HepG2 (cell line): ENCODE measurements around the gene SLC29A1. TPM values are rescaled to one million over a fixed set of nuclear protein-coding genes. Genes with fewer than 3 reads are reported as not detected.

Experiments
- IKZF4 ChIP-seq: sonication (generic); formaldehyde crosslinking; IDR thresholded peaks from 2 replicates; pipeline ENCODE4 v1.5.1; 2020; ENCODE audit warnings: borderline replicate concordance, mild to moderate bottlenecking, low read depth, missing genetic modification reagents; ENCODE audit errors: not compliant biosample characterization
- POLR2AphosphoS2 ChIP-seq: IDR thresholded peaks from 2 replicates; pipeline ENCODE4 v1.6.1; 2011; ENCODE audit warnings: low read depth, low read length, improper control_type of control experiment
- ZHX1 ChIP-seq: sonication (generic); formaldehyde crosslinking; IDR thresholded peaks from 2 replicates; pipeline ENCODE4 v1.8.1; 2022; ENCODE audit warnings: low read depth, mild to moderate bottlenecking, missing genetic modification reagents
- ZNF318 ChIP-seq: sonication (generic); formaldehyde crosslinking; IDR thresholded peaks from 2 replicates; pipeline ENCODE4 v1.4.0; 2020; ENCODE audit warnings: mild to moderate bottlenecking, missing genetic modification reagents
- ZNF883 ChIP-seq: sonication (generic); formaldehyde crosslinking; IDR thresholded peaks from 2 replicates; pipeline ENCODE4 v1.5.1; 2020; ENCODE audit warnings: mild to moderate bottlenecking, missing genetic modification reagents; ENCODE audit errors: not compliant biosample characterization
- polyA plus RNA-seq, 8 experiments: library from polyadenylated mRNA; depleted of rRNA in 3 of 8; stranded (reverse) in 7 of 8; unstranded in 1 of 8; fragments of >200 nt; fragmentation: Illumina TruSeq in 4 of 8; extraction: Trizol in 4 of 8; gene quantifications; 2 replicates each; pipeline versions ENCODE4 v1.2.1 to v1.2.3, GENCODE V29; 2011 to 2016; ENCODE audit warnings: low read depth in 4 of 8, missing spikeins in 1 of 8, mixed read lengths in 1 of 8; ENCODE audit not compliant: insufficient read depth in 1 of 8
- total RNA-seq, 5 experiments: library from RNA; depleted of rRNA; stranded (reverse); fragments of >200 nt; fragmentation: Illumina TruSeq; extraction: Trizol; gene quantifications; 2 replicates each; pipeline ENCODE4 v1.2.3, GENCODE V29; 2016; ENCODE audit warnings: low read depth in 1 of 5
- TF ChIP-seq, protein P1 (sequence below): sonication (generic); formaldehyde crosslinking; IDR thresholded peaks from 2 replicates; pipeline ENCODE4 v1.4.0; 2020; ENCODE audit warnings: missing genetic modification reagents

SLC29A1 gene
- total and polyA plus RNA-seq, 2 of the 13 experiments (the other 11 are each of a cell fraction or from before 2014, with no cell fraction given): 43.2 to 106 TPM

DNA sequence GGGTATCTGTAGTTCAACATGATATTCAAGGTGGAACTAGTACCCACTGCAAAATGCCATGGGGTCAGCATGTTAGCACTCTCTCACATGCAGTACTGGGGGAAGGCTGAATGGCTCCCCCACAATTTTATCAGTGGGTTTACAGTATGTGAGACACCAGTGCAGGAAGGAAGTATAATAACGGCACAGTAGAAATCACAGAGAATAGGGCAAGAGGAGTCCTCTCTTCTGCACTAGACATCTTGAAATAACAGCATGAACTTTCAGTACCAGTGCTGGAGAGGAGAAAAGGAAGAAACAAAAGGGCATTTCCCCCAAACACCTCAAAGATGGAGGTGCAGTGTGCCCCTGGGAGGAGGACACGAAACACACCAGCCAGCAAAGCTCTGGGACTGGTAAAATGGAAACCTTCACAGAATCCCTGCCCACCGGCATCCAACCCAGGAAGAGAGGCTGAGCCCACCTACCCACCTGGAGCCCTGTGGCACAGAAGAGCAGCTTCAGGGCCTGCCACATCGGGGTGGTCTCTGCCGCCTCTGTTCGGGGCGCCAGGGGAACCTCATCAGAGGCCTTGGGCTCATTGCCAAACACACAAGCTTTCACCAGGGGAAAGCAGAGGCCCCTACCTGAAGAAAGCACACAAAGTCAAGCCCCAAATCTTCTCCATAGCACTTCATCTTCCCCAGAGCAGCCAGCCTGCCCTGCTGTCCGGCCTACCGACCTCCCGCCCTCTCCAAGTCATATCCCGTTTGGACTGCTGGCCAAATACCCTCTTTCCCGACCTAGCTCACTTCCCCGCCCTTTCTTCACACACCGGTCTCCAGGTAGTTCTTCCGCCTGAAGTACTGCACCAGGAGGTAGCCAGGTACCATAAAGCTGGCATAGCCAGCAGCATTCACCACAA is 32.7 kb downstream of the SLC29A1 start (continued):
- TF ChIP-seq, protein P1, sequence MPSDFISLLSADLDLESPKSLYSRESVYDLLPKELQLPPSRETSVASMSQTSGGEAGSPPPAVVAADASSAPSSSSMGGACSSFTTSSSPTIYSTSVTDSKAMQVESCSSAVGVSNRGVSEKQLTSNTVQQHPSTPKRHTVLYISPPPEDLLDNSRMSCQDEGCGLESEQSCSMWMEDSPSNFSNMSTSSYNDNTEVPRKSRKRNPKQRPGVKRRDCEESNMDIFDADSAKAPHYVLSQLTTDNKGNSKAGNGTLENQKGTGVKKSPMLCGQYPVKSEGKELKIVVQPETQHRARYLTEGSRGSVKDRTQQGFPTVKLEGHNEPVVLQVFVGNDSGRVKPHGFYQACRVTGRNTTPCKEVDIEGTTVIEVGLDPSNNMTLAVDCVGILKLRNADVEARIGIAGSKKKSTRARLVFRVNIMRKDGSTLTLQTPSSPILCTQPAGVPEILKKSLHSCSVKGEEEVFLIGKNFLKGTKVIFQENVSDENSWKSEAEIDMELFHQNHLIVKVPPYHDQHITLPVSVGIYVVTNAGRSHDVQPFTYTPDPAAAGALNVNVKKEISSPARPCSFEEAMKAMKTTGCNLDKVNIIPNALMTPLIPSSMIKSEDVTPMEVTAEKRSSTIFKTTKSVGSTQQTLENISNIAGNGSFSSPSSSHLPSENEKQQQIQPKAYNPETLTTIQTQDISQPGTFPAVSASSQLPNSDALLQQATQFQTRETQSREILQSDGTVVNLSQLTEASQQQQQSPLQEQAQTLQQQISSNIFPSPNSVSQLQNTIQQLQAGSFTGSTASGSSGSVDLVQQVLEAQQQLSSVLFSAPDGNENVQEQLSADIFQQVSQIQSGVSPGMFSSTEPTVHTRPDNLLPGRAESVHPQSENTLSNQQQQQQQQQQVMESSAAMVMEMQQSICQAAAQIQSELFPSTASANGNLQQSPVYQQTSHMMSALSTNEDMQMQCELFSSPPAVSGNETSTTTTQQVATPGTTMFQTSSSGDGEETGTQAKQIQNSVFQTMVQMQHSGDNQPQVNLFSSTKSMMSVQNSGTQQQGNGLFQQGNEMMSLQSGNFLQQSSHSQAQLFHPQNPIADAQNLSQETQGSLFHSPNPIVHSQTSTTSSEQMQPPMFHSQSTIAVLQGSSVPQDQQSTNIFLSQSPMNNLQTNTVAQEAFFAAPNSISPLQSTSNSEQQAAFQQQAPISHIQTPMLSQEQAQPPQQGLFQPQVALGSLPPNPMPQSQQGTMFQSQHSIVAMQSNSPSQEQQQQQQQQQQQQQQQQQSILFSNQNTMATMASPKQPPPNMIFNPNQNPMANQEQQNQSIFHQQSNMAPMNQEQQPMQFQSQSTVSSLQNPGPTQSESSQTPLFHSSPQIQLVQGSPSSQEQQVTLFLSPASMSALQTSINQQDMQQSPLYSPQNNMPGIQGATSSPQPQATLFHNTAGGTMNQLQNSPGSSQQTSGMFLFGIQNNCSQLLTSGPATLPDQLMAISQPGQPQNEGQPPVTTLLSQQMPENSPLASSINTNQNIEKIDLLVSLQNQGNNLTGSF (CRISPR knock-in tag): 0 out of 2 replicates have a peak, but pooled peaks have one; percentile 12
- TF ChIP-seq POLR2AphosphoS2: peak; percentile 62; the same call in 1 of the 2 replicates
- peak; percentile 2; the same call in 1 of the 2 replicates for TF ChIP-seq ZHX1 (CRISPR knock-in tag)
- TF ChIP-seq ZNF883: peak; percentile 34
- no peak for TF ChIP-seq ZNF318
- TF ChIP-seq IKZF4 (CRISPR knock-in tag): peak; percentile 40
